Measurements from ENCODE around the gene ATE1.
"Not testable (repeated sequence)": the region's sequence is repeated elsewhere in the genome, so short reads cannot be mapped to it uniquely, and the experiment has no call there.

Gene ATE1

DNA sequence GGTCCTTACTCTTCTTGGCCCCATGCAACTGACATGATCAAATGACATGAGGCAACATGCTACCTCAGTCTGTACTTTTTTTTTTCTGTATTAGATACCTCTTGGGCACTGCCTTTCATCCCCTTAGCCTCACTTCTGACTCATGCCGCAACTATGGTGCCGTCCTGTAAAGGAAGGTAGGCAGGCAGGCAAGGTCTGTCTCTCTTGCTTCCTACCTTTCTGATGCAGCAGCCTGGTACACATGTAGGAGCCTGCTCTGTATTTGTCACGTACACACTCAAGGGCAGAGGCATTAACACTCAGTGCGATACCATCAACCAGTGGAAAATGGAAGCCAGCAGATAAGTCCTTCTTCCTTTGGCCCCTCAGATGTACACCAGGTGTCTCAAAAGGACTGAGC is 146.7 kb downstream of the ATE1 start:
- DNase-seq, result no peak

GRCh38 chr10:121774813-121775212 is 153.0 kb downstream of the ATE1 start:
- no peak for DNase-seq

GRCh38 chr10:121774404-121774803 is 153.4 kb downstream of the ATE1 start:
- DNase-seq, result no peak

- DNase-seq, result no peak
These were observed 154.9 kb downstream of the ATE1 start for GRCh38 chr10:121772884-121773283.

GRCh38 chr10:121772406-121772805 is 155.4 kb downstream of the ATE1 start:
- no peak for DNase-seq

DNA sequence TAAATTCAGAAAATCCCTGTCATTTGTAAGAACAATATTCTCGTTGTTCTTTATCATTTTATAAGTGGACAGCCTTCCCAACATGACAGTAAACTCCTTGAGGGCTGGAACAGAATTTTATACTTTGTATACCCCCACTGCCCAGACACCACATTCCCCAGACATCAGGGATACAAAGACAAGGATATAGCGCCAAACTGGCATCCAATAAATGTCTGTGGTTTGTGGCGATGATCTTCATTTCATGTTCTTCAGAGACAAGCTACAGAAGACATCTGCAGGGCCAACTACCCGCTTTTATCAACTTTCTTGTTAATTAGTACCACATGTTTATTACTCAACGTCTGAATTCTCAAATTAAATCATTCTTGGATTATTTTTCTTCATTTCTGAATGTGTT is 155.9 kb downstream of the ATE1 start:
- DNase-seq, result no peak

GRCh38 chr10:121766426-121766825 is 161.4 kb downstream of the ATE1 start:
- no peak for DNase-seq

DNA sequence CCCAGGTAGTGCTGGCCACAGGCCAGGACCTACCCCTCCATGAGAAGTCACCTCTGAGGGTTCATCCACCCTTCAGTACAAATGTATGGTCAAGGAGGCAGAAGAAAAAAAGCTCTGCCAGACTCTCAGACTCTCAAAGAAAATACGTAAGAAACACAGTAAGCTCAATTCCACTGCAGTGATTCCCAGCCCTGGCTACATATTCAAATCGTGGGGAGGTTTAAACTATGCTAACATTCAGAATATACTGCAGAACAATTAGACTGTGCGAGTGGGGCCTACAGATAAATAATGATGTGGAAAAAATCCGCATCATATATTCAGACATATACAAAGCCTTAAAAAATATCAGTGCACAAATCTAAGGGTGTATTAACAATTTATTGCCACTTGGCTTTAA is 162.6 kb downstream of the ATE1 start:
- no peak for DNase-seq

- DNase-seq, result no peak
These were observed 163.4 kb downstream of the ATE1 start for GRCh38 chr10:121764233-121764942.

GRCh38 chr10:121757241-121757640 is 170.6 kb downstream of the ATE1 start:
- not testable (repeated sequence) for DNase-seq

- DNase-seq, result not testable (repeated sequence)
These were observed 172.3 kb downstream of the ATE1 start for GRCh38 chr10:121755496-121755895.

GRCh38 chr10:121754666-121755065 is 173.2 kb downstream of the ATE1 start:
- no peak for DNase-seq

DNA sequence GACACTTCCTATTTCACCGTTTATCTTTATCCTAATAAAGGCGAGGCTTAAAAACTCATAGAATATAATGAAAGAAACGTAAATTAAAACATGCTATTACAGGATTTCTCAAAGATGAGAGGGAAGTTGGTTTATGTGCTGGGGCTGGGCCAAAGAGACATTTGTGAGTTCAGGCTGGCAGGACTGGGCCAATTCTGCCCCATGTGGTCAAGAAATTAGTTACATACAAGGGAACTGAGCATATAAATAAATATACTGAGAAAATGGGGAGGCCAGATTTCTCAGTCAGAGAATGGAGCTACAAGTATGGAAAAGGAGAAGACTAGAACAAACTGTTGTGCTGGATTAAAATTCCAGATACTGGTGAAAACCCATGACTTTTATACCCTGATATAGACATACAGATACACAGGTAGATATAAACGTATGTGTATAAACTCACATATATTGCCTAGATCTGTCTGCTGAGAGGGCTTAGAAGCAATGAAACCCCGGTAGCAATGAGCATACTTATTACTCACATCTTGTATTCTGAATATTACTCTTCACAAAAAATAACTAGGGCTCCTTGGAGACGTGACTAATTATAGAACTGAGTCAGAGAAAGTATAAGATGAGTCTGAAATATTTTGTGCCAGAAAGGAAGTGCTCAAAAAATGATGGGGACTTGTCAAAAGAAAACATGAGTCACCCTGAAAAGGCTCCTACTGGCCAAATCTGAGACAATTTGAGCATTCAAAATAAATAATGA is 173.9 kb downstream of the ATE1 start:
- no peak for DNase-seq

GRCh38 chr10:121751191-121751760 is 176.6 kb downstream of the ATE1 start:
- DNase-seq, result no peak

DNA sequence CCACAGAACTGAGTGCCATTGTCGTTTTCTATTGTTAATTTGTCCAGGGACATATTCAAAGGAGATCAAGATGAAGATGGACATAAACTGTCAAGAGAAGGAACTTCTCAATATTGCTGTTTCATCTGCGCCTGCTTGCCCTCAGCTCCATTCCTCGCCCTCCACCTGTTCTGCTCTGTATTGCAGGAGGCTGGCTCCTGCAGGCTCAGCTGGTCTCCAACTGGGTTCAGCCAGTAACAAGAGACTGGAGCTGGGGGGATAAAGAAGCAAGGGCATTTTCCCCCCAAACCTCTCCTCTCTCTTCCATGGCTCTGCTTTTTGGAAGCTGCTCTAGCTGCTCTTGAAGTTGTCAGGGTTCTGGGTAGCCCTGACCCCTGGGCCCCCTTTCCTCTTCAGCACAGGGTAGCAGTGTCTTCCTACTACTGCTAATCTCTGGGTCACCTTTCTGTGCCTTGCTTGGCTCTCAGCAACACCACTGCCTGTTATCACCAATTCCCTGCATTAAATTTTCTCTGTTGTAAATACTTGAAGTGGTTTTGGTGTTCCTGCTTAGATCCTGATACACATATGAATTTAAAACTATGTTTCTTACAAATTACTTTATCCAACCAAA is 180.6 kb downstream of the ATE1 start:
- no peak for DNase-seq

GRCh38 chr10:121741248-121741792 is 186.5 kb downstream of the ATE1 start:
- DNase-seq, result no peak

GRCh38 chr10:121740069-121740468 is 187.8 kb downstream of the ATE1 start:
- no peak for DNase-seq

GRCh38 chr10:121739114-121739513 is 188.7 kb downstream of the ATE1 start:
- DNase-seq, result no peak

GRCh38 chr10:121736315-121737130 is 191.3 kb downstream of the ATE1 start:
- no peak for DNase-seq

DNA sequence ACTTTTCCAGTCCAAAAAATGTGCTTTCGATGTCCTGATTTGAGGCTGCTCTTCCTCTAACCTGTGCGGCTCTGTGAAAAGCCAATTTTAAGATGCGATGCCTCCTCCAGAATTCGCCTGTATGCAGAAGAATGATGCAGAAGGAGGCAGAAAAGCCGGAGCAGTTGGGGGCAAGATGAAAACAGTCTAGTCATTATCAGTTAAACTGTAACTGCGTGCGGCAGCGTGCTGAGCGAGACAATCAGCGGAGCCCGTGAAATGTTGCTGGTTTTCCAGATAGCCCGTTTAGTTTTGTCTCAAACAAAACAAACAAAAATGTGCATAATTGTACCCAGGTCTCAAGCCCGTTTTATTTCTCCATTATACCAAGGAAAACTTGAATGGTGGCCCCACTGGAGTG is 192.6 kb downstream of the ATE1 start:
- DNase-seq, result no peak

- no peak for DNase-seq
These were observed 193.2 kb downstream of the ATE1 start for GRCh38 chr10:121734589-121735045.

Measured in CD4-positive, alpha-beta T cell treated with Interleukin-17A for 4 hours (primary cell).